ENCODE measurements around the gene FKBP4. TPM values are rescaled to one million over a fixed set of nuclear protein-coding genes. Genes with fewer than 3 reads are reported as not detected.

The FKBP4 gene
- total and polyA plus RNA-seq, 2 of the 13 experiments (the other 11 are each of a cell fraction or from before 2014, with no cell fraction given), result 25.7 to 66.1 TPM

DNA sequence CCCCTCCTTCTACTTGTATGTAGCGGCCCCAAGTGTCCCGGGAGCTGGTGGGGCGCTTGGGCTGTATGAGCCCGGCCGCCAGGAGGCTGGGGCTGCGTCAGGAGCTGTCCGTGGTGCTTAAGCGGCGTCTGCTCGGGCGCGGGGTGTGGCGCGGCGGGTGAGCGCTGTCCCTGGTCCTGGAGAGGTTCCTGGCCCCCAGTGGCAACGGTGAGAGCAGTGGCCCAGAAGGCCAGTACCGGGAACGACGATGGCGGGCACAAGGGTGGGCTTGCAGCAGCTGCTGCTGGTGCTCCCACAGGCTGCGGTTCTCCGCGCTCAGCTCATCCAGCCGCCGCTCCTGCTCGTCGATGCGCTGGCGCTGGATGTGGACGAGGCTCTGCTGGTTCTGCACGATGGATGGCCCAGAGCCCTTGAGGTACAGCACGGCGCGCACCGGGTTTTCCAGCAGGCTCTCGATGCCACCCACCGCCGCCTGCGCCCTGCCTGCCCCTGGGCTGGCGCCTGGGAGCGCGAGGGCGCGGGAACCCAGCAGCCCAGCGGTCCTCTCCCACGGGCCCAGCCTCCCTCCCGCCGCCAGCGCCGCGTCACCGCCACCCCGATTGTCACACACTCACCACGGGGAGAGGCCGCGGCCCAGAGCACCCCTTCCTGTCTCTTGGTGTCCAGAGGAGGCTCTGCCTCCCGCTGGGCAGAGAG is 41.9 kb upstream of the FKBP4 start (continued):
- TF ChIP-seq, protein P1, sequence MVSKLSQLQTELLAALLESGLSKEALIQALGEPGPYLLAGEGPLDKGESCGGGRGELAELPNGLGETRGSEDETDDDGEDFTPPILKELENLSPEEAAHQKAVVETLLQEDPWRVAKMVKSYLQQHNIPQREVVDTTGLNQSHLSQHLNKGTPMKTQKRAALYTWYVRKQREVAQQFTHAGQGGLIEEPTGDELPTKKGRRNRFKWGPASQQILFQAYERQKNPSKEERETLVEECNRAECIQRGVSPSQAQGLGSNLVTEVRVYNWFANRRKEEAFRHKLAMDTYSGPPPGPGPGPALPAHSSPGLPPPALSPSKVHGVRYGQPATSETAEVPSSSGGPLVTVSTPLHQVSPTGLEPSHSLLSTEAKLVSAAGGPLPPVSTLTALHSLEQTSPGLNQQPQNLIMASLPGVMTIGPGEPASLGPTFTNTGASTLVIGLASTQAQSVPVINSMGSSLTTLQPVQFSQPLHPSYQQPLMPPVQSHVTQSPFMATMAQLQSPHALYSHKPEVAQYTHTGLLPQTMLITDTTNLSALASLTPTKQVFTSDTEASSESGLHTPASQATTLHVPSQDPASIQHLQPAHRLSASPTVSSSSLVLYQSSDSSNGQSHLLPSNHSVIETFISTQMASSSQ (IDR thresholded peaks at IDR 0.05; ENCODE audit: low read depth), result no peak
- TF ChIP-seq, protein P1 (CRISPR knock-in tag; IDR thresholded peaks at IDR 0.05; ENCODE audit: borderline replicate concordance), result peak; percentile 89
- TF ChIP-seq ZNF557 (CRISPR knock-in tag; IDR thresholded peaks at IDR 0.05) (peak; percentile 100), ZNF331 (CRISPR knock-in tag; IDR thresholded peaks at IDR 0.05) (peak; percentile 99), CREM (IDR thresholded peaks at IDR 0.05) (no peak), CREM (CRISPR knock-in tag; IDR thresholded peaks at IDR 0.05) (peak; percentile 74), MZF1 (CRISPR knock-in tag; IDR thresholded peaks at IDR 0.05; ENCODE audit: borderline replicate concordance) (peak; percentile 99), ZFX (CRISPR knock-in tag; IDR thresholded peaks at IDR 0.05; ENCODE audit: low read depth) (peak; percentile 49; the same call in 1 of the 2 replicates), CHCHD3 (CRISPR knock-in tag; IDR thresholded peaks at IDR 0.05) (peak; percentile 100), NAIF1 (CRISPR knock-in tag; IDR thresholded peaks at IDR 0.05; ENCODE audit: borderline replicate concordance) (peak; percentile 97), NCOA2 (CRISPR knock-in tag; IDR thresholded peaks at IDR 0.05) (peak; percentile 94), KMT2B (CRISPR knock-in tag; IDR thresholded peaks at IDR 0.05) (peak; percentile 98), YY1 (IDR thresholded peaks at IDR 0.05; ENCODE audit: insufficient read depth, insufficient replicate concordance, low read depth, low read length) (peak; percentile 23), HMG20A (CRISPR knock-in tag; IDR thresholded peaks at IDR 0.05; ENCODE audit: borderline replicate concordance) (peak; percentile 87), TCF7L2 (IDR thresholded peaks at IDR 0.05; ENCODE audit: low read depth, low read length) (no peak), FOXC1 (CRISPR knock-in tag; IDR thresholded peaks at IDR 0.05; ENCODE audit: borderline replicate concordance) (peak; percentile 100)
- TF ChIP-seq, protein P2, sequence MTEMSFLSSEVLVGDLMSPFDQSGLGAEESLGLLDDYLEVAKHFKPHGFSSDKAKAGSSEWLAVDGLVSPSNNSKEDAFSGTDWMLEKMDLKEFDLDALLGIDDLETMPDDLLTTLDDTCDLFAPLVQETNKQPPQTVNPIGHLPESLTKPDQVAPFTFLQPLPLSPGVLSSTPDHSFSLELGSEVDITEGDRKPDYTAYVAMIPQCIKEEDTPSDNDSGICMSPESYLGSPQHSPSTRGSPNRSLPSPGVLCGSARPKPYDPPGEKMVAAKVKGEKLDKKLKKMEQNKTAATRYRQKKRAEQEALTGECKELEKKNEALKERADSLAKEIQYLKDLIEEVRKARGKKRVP (CRISPR knock-in tag; IDR thresholded peaks at IDR 0.05), result peak in 1 of 2 experiments; percentile 92; a peak in 2 of 4 replicates
- TF ChIP-seq, protein P3, sequence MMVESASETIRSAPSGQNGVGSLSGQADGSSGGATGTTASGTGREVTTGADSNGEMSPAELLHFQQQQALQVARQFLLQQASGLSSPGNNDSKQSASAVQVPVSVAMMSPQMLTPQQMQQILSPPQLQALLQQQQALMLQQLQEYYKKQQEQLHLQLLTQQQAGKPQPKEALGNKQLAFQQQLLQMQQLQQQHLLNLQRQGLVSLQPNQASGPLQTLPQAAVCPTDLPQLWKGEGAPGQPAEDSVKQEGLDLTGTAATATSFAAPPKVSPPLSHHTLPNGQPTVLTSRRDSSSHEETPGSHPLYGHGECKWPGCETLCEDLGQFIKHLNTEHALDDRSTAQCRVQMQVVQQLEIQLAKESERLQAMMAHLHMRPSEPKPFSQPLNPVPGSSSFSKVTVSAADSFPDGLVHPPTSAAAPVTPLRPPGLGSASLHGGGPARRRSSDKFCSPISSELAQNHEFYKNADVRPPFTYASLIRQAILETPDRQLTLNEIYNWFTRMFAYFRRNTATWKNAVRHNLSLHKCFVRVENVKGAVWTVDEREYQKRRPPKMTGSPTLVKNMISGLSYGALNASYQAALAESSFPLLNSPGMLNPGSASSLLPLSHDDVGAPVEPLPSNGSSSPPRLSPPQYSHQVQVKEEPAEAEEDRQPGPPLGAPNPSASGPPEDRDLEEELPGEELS (CRISPR knock-in tag; IDR thresholded peaks at IDR 0.05), result peak; percentile 93
- TF ChIP-seq, protein P4, sequence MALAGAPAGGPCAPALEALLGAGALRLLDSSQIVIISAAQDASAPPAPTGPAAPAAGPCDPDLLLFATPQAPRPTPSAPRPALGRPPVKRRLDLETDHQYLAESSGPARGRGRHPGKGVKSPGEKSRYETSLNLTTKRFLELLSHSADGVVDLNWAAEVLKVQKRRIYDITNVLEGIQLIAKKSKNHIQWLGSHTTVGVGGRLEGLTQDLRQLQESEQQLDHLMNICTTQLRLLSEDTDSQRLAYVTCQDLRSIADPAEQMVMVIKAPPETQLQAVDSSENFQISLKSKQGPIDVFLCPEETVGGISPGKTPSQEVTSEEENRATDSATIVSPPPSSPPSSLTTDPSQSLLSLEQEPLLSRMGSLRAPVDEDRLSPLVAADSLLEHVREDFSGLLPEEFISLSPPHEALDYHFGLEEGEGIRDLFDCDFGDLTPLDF (CRISPR knock-in tag; IDR thresholded peaks at IDR 0.05), result peak; percentile 98

Data from HepG2 (cell line).